HepG2 (cell line): ENCODE results near the gene TRIM15. TPM values are rescaled to one million over a fixed set of nuclear protein-coding genes. Genes with fewer than 3 reads are reported as not detected.

Source experiments
- CBX1 ChIP-seq: IDR thresholded peaks from one replicate; pipeline ENCODE4 v1.6.1; 2016; ENCODE audit warnings: antibody characterized with exemption, low read depth
- GLI4 ChIP-seq: sonication (generic); formaldehyde crosslinking; IDR thresholded peaks from 2 replicates; pipeline ENCODE4 v1.5.1; 2020; ENCODE audit warnings: missing genetic modification reagents, mild to moderate bottlenecking, moderate library complexity, borderline replicate concordance
- HNRNPUL1 ChIP-seq: fragments of 200-400 bp; formaldehyde crosslinking; IDR thresholded peaks from 2 replicates; pipeline ENCODE4 v1.6.1; 2017; ENCODE audit warnings: low read depth, mild to moderate bottlenecking, low read length, moderate library complexity
- MAF1 ChIP-seq: sonication (generic); formaldehyde crosslinking; IDR thresholded peaks from 2 replicates; pipeline ENCODE4 v1.5.0; 2020; ENCODE audit warnings: missing genetic modification reagents, borderline replicate concordance
- PITX1 ChIP-seq: sonication (generic); formaldehyde crosslinking; IDR thresholded peaks from 2 replicates; pipeline ENCODE4 v1.5.1; 2020; ENCODE audit warnings: mild to moderate bottlenecking, missing genetic modification reagents
- SALL1 ChIP-seq: sonication (generic); formaldehyde crosslinking; IDR thresholded peaks from 2 replicates; pipeline ENCODE4 v1.8.0; 2022; ENCODE audit warnings: mild to moderate bottlenecking, missing genetic modification reagents
- SOX5 ChIP-seq: IDR thresholded peaks from 2 replicates; pipeline ENCODE4 v1.6.1; 2016; ENCODE audit warnings: borderline replicate concordance
- ZIK1 ChIP-seq: sonication (generic); formaldehyde crosslinking; IDR thresholded peaks from 2 replicates; pipeline ENCODE4 v1.5.0; 2020; ENCODE audit warnings: mild to moderate bottlenecking, low read depth, missing genetic modification reagents, borderline replicate concordance
- ZNF138 ChIP-seq: sonication (generic); formaldehyde crosslinking; IDR thresholded peaks from 2 replicates; pipeline ENCODE4 v1.5.0; 2020; ENCODE audit warnings: mild to moderate bottlenecking, low read depth, missing genetic modification reagents
- ZNF383 ChIP-seq: sonication (generic); formaldehyde crosslinking; IDR thresholded peaks from 2 replicates; pipeline ENCODE4 v1.4.0; 2020; ENCODE audit warnings: missing genetic modification reagents, mild to moderate bottlenecking, borderline replicate concordance
- polyA plus RNA-seq, 8 experiments: library from polyadenylated mRNA; depleted of rRNA in 3 of 8; stranded (reverse) in 7 of 8; unstranded in 1 of 8; fragments of >200 nt; fragmentation: Illumina TruSeq in 4 of 8; extraction: Trizol in 4 of 8; gene quantifications; 2 replicates each; pipeline versions ENCODE4 v1.2.1 to v1.2.3, GENCODE V29; 2011 to 2016; ENCODE audit warnings: low read depth in 4 of 8, missing spikeins in 1 of 8, mixed read lengths in 1 of 8; ENCODE audit not compliant: insufficient read depth in 1 of 8
- total RNA-seq, 5 experiments: library from RNA; depleted of rRNA; stranded (reverse); fragments of >200 nt; fragmentation: Illumina TruSeq; extraction: Trizol; gene quantifications; 2 replicates each; pipeline ENCODE4 v1.2.3, GENCODE V29; 2016; ENCODE audit warnings: low read depth in 1 of 5
- TF ChIP-seq, protein P1 (sequence below): sonication (generic); formaldehyde crosslinking; IDR thresholded peaks from 2 replicates; pipeline ENCODE4 v1.4.0; 2020; ENCODE audit warnings: missing genetic modification reagents
- TF ChIP-seq, protein P2 (sequence below): IDR thresholded peaks from 2 replicates; pipeline ENCODE4 v1.6.1; 2016
- TF ChIP-seq, protein P3 (sequence below): sonication (generic); formaldehyde crosslinking; IDR thresholded peaks from 2 replicates; pipeline ENCODE4 v1.4.0; 2020; ENCODE audit warnings: missing genetic modification reagents
- TF ChIP-seq, protein P4 (sequence below): sonication (generic); formaldehyde crosslinking; IDR thresholded peaks from 2 replicates; pipeline ENCODE4 v1.4.0; 2020; ENCODE audit warnings: mild to moderate bottlenecking, low read depth, missing genetic modification reagents
- TF ChIP-seq, protein P5 (sequence below): sonication (generic); formaldehyde crosslinking; IDR thresholded peaks from 2 replicates; pipeline ENCODE4 v1.4.0; 2020; ENCODE audit warnings: missing genetic modification reagents, borderline replicate concordance

TRIM15 gene
- total and polyA plus RNA-seq, 2 of the 13 experiments (the other 11 are each of a cell fraction or from before 2014, with no cell fraction given): 35.1 to 38.2 TPM

DNA sequence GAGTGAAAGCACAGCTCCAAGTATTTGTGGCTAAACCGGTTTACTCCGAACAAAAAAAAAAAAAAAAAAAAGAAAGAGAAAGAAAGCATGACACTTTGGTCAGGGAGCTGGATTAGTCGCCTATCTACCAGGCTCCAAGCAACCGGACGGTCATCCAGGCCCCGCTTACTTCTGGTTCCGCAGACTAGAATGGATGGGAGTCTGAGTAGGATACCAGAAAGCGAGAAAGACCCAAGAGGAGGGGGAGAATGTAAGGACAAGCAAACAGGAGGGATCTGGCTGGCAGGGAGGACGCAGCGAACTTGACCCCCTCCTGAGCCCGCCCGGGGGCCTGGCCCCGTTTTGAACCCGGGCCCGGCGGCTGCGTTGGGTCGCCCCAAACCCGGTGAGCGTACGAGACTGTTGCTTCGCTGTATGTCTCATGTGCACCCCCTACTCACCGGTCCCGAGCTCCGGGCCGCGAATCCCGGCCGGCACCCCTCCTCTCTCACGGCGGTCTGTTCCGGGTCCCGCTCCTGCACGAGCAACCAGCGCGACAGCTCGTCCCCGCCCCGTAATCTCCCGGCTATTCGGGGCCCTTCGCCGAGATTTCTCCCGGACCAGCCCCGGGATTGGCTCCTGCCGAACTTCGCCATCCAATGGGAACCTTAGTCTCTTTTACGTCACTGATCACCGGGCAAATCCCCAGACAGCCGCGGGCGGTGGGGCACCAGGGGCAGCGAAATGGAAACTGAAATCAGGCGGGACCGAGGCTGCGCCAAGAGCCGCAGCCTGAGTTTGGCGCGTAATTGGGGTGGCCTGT, 49.7 kb downstream of the TRIM15 start, which contains the start of gene TRIM26 (continued):
- TF ChIP-seq, protein P1, sequence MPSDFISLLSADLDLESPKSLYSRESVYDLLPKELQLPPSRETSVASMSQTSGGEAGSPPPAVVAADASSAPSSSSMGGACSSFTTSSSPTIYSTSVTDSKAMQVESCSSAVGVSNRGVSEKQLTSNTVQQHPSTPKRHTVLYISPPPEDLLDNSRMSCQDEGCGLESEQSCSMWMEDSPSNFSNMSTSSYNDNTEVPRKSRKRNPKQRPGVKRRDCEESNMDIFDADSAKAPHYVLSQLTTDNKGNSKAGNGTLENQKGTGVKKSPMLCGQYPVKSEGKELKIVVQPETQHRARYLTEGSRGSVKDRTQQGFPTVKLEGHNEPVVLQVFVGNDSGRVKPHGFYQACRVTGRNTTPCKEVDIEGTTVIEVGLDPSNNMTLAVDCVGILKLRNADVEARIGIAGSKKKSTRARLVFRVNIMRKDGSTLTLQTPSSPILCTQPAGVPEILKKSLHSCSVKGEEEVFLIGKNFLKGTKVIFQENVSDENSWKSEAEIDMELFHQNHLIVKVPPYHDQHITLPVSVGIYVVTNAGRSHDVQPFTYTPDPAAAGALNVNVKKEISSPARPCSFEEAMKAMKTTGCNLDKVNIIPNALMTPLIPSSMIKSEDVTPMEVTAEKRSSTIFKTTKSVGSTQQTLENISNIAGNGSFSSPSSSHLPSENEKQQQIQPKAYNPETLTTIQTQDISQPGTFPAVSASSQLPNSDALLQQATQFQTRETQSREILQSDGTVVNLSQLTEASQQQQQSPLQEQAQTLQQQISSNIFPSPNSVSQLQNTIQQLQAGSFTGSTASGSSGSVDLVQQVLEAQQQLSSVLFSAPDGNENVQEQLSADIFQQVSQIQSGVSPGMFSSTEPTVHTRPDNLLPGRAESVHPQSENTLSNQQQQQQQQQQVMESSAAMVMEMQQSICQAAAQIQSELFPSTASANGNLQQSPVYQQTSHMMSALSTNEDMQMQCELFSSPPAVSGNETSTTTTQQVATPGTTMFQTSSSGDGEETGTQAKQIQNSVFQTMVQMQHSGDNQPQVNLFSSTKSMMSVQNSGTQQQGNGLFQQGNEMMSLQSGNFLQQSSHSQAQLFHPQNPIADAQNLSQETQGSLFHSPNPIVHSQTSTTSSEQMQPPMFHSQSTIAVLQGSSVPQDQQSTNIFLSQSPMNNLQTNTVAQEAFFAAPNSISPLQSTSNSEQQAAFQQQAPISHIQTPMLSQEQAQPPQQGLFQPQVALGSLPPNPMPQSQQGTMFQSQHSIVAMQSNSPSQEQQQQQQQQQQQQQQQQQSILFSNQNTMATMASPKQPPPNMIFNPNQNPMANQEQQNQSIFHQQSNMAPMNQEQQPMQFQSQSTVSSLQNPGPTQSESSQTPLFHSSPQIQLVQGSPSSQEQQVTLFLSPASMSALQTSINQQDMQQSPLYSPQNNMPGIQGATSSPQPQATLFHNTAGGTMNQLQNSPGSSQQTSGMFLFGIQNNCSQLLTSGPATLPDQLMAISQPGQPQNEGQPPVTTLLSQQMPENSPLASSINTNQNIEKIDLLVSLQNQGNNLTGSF (CRISPR knock-in tag): no peak
- TF ChIP-seq ZNF138 (CRISPR knock-in tag): peak; percentile 71; the same call in 1 of the 2 replicates
- TF ChIP-seq CBX1: peak; percentile 9
- 0 out of 2 replicates have a peak, but pooled peaks have one; percentile 41 for TF ChIP-seq ZNF383
- TF ChIP-seq GLI4: no peak
- TF ChIP-seq, protein P2, sequence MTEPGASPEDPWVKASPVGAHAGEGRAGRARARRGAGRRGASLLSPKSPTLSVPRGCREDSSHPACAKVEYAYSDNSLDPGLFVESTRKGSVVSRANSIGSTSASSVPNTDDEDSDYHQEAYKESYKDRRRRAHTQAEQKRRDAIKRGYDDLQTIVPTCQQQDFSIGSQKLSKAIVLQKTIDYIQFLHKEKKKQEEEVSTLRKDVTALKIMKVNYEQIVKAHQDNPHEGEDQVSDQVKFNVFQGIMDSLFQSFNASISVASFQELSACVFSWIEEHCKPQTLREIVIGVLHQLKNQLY: 0 out of 2 replicates have a peak, but pooled peaks have one; percentile 20
- TF ChIP-seq ZIK1: peak; percentile 80; the same call in 1 of the 2 replicates
- peak; percentile 75 for TF ChIP-seq SALL1 (CRISPR knock-in tag)
- no peak for TF ChIP-seq HNRNPUL1
- TF ChIP-seq MAF1 (CRISPR knock-in tag): peak; percentile 66; the same call in 1 of the 2 replicates
- TF ChIP-seq PITX1 (CRISPR knock-in tag): peak; percentile 84
- TF ChIP-seq, protein P3, sequence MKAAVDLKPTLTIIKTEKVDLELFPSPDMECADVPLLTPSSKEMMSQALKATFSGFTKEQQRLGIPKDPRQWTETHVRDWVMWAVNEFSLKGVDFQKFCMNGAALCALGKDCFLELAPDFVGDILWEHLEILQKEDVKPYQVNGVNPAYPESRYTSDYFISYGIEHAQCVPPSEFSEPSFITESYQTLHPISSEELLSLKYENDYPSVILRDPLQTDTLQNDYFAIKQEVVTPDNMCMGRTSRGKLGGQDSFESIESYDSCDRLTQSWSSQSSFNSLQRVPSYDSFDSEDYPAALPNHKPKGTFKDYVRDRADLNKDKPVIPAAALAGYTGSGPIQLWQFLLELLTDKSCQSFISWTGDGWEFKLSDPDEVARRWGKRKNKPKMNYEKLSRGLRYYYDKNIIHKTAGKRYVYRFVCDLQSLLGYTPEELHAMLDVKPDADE (CRISPR knock-in tag): peak; percentile 35; the same call in 1 of the 2 replicates
- TF ChIP-seq SOX5 (CRISPR knock-in tag): peak; percentile 45; the same call in 1 of the 2 replicates
- TF ChIP-seq, protein P4, sequence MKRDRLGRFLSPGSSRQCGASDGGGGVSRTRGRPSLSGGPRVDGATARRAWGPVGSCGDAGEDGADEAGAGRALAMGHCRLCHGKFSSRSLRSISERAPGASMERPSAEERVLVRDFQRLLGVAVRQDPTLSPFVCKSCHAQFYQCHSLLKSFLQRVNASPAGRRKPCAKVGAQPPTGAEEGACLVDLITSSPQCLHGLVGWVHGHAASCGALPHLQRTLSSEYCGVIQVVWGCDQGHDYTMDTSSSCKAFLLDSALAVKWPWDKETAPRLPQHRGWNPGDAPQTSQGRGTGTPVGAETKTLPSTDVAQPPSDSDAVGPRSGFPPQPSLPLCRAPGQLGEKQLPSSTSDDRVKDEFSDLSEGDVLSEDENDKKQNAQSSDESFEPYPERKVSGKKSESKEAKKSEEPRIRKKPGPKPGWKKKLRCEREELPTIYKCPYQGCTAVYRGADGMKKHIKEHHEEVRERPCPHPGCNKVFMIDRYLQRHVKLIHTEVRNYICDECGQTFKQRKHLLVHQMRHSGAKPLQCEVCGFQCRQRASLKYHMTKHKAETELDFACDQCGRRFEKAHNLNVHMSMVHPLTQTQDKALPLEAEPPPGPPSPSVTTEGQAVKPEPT: peak; percentile 73; the same call in 1 of the 2 replicates
- TF ChIP-seq, protein P5, sequence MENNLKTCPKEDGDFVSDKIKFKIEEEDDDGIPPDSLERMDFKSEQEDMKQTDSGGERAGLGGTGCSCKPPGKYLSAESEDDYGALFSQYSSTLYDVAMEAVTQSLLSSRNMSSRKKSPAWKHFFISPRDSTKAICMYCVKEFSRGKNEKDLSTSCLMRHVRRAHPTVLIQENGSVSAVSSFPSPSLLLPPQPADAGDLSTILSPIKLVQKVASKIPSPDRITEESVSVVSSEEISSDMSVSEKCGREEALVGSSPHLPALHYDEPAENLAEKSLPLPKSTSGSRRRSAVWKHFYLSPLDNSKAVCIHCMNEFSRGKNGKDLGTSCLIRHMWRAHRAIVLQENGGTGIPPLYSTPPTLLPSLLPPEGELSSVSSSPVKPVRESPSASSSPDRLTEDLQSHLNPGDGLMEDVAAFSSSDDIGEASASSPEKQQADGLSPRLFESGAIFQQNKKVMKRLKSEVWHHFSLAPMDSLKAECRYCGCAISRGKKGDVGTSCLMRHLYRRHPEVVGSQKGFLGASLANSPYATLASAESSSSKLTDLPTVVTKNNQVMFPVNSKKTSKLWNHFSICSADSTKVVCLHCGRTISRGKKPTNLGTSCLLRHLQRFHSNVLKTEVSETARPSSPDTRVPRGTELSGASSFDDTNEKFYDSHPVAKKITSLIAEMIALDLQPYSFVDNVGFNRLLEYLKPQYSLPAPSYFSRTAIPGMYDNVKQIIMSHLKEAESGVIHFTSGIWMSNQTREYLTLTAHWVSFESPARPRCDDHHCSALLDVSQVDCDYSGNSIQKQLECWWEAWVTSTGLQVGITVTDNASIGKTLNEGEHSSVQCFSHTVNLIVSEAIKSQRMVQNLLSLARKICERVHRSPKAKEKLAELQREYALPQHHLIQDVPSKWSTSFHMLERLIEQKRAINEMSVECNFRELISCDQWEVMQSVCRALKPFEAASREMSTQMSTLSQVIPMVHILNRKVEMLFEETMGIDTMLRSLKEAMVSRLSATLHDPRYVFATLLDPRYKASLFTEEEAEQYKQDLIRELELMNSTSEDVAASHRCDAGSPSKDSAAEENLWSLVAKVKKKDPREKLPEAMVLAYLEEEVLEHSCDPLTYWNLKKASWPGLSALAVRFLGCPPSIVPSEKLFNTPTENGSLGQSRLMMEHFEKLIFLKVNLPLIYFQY (CRISPR knock-in tag): peak; percentile 82; the same call in 1 of the 2 replicates
